NCI-H226 (cell line): ENCODE measurements around the gene DMRTA1.
"Not testable (repeated sequence)": the region's sequence is repeated elsewhere in the genome, so short reads cannot be mapped to it uniquely, and the experiment has no call there.

Experiments used
- DNase-seq: peaks from one replicate; pipeline ENCODE4 v3.0.0-alpha.2; 2015

Gene DMRTA1

DNA sequence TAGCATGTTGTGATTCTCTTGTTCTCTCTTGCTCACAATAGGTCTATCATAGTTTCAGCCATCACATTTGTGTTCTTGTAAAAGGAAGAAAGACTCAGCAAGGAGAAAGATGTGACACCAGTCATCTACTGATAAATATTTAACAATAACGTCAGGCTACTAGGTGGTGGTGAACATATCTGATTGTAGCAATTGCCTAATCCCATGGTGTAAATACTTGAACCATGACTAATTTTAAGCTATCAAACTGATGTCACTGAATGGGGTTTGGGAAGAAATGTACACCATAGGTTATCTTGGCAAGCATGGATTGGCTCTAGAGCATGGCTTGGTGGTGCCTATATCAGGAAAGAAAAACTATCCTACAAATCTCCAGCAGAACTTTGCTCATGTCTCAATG is 16.6 kb downstream of the DMRTA1 start:
- DNase-seq: peak; percentile 63

- DNase-seq: peak; percentile 8
Measured at GRCh38 chr9:22469928-22470544, 23.4 kb downstream of the DMRTA1 start.

DNA sequence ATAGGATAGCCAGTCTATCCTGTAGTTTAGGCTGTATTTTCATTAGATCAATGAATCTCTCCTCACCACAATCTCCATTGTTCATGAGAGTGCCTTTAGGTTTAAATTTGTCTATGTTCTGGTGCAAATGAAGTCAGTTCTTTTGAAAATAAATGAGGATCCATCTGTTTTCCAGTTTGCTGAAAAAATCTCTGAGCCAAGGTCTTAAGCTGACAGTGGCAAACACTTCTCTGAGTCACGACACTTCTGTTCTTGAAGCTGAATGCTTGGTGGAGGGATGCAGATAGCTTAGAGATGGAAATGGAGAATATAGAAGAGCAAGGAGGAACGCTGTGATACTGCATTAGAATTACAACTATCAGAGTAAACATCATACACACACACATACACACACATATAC is 34.9 kb downstream of the DMRTA1 start:
- no peak for DNase-seq

DNA sequence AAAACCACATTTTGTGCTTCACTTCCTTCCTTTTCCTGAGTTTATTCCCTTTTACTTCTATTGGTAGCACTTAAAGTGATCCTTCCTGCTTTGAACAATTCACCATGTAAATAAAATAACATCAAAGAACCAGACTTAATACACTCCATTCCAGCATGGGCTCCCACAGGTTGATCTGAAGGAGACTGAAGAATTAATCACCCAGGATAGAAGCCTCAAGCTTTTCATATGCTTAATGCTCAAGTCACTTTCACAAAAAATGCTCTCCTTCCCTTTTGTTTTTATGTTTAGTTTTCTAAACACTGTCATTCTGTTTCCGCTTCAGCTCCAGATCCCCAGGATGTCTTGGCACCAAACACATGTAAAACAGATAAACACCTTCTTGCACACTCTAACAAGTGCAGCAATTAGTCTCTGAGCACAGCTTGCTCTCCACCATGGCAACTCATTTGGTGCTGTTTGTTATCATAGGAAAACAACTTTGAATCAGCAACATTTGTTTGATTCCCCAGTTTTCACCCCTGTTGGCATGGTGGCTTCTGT is 37.0 kb downstream of the DMRTA1 start:
- DNase-seq: no peak

DNA sequence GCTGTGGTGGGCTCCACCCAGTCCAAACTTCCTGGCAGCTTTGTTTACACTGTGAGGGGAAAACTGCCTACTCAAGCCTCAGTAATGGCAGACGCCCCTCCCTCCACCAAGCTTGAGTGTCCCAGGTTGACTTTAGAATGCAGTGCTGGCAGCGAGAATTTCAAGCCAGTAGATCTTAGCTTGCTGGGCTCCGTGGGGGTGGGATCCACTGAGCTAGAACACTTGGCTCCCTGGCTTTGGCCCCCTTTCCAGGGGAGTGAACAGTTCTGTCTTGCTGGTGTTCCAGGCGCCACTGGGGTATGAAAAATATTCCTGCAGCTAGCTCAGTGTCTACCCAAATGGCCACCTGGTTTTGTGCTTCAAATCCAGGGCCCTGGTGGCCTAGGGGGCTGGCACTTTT is 49.6 kb downstream of the DMRTA1 start:
- not testable (repeated sequence) for DNase-seq
